H1 (cell line): Measurements from ENCODE around the gene CDC14B. TPM values are rescaled to one million over a fixed set of nuclear protein-coding genes. Genes with fewer than 3 reads are reported as not detected.

Experiments used
- CTCF ChIA-PET: fragments of 300-600 bp; sonication (Branson Sonifier 250); formaldehyde crosslinking; loops from one replicate; lab custom pipeline; 2021; ENCODE audit not compliant: partially characterized antibody; lab: Charles Lee
- POLR2A ChIA-PET: fragments of 300-600 bp; sonication (Branson Sonifier 250); formaldehyde crosslinking; loops from one replicate; lab custom pipeline; 2021; ENCODE audit warnings: inconsistent platforms; ENCODE audit not compliant: partially characterized antibody; lab: Charles Lee
- DNase-seq, 2 experiments: peaks; one replicate each; pipeline versions ENCODE4 v3.0.0 to v3.0.0-alpha.2; 2010 to 2022; ENCODE audit warnings: low spot score in 2 of 2, low read depth in 1 of 2, mixed read lengths in 1 of 2
- FAIRE-seq: peaks from 2 replicates; lab custom pipeline; 2011; peaks lifted over from hg19 to GRCh38; lab: Jason Lieb, UNC
- H2AFZ ChIP-seq: 2 replicates; pipeline ENCODE4 v1.8.1; 2012; ENCODE audit warnings: low read length, inconsistent platforms
- H2AK5ac ChIP-seq: 2 replicates; pipeline ENCODE4 v1.6.1; 2013; ENCODE audit warnings: low read depth, low read length
- H2BK120ac ChIP-seq: replicated peaks from 2 replicates; pipeline ENCODE3; 2013; ENCODE audit warnings: low read depth, low read length, inconsistent platforms
- H2BK12ac ChIP-seq: 2 replicates; pipeline ENCODE4 v1.6.1; 2013; ENCODE audit warnings: low read depth, low read length
- H2BK15ac ChIP-seq: 2 replicates; pipeline ENCODE4 v1.6.1; 2013; ENCODE audit warnings: low read length
- H2BK20ac ChIP-seq: 2 replicates; pipeline ENCODE4 v1.6.1; 2013; ENCODE audit warnings: low read length
- H2BK5ac ChIP-seq: 2 replicates; pipeline ENCODE4 v1.6.1; 2013; ENCODE audit warnings: low read depth, low read length
- H3K14ac ChIP-seq: 2 replicates; pipeline ENCODE4 v1.6.1; 2013; ENCODE audit warnings: inconsistent platforms; ENCODE audit not compliant: insufficient read length
- H3K18ac ChIP-seq: 2 replicates; pipeline ENCODE4 v1.6.1; 2013; ENCODE audit warnings: low read length; ENCODE audit errors: extremely low read depth
- H3K23ac ChIP-seq: 2 replicates; pipeline ENCODE4 v1.6.1; 2013; ENCODE audit warnings: inconsistent platforms; ENCODE audit not compliant: insufficient read length
- H3K23me2 ChIP-seq: 2 replicates; pipeline ENCODE4 v1.6.1; 2013; ENCODE audit warnings: low read depth, low read length
- H3K27ac ChIP-seq: 2 replicates; pipeline ENCODE4 v1.6.1; 2011; ENCODE audit warnings: low read depth, low read length, inconsistent platforms
- H3K27me3 ChIP-seq, 4 experiments: replicated peaks in 1 of 4; 1 replicate in 1 of 4; 2 replicates in 3 of 4; pipeline versions ENCODE4 v1.6.1 to v1.8.1; 2011 to 2013; ENCODE audit warnings: low read length in 3 of 4, mild to moderate bottlenecking in 3 of 4, inconsistent platforms in 2 of 4, mixed read lengths in 2 of 4, moderate library complexity in 1 of 4; ENCODE audit not compliant: control insufficient read depth in 3 of 4, insufficient read depth in 3 of 4; ENCODE audit errors: extremely low read depth in 1 of 4
- H3K36me3 ChIP-seq, 4 experiments: 2 replicates each; pipeline versions ENCODE4 v1.6.1 to v1.8.1; 2011 to 2013; ENCODE audit warnings: mild to moderate bottlenecking in 4 of 4, low read length in 3 of 4, moderate library complexity in 2 of 4, control low read depth in 1 of 4, inconsistent platforms in 1 of 4; ENCODE audit not compliant: insufficient read depth in 4 of 4, control insufficient read depth in 2 of 4
- H3K4ac ChIP-seq: replicated peaks from 2 replicates; pipeline ENCODE3; 2013; ENCODE audit warnings: low read length, low read depth, mixed read lengths, inconsistent platforms; ENCODE audit not compliant: insufficient read length
- H3K4me1 ChIP-seq, 4 experiments: replicated peaks in 1 of 4; 1 replicate in 1 of 4; 2 replicates in 3 of 4; pipeline versions ENCODE4 v1.6.1 to v1.8.1; 2011 to 2013; ENCODE audit warnings: low read length in 3 of 4, inconsistent platforms in 2 of 4, mixed read lengths in 1 of 4; ENCODE audit not compliant: insufficient read depth in 4 of 4, control insufficient read depth in 3 of 4
- H3K4me2 ChIP-seq, 2 experiments: 2 replicates each; pipeline versions ENCODE4 v1.6.1 to v1.8.1; 2011 to 2013; ENCODE audit warnings: low read depth in 2 of 2, low read length in 2 of 2, control low read depth in 1 of 2, inconsistent platforms in 1 of 2, mild to moderate bottlenecking in 1 of 2; ENCODE audit not compliant: insufficient read depth in 1 of 2
- H3K4me3 ChIP-seq, 4 experiments: fragments of 200-600, 300-600 bp in 1 of 4; sonication (generic), shearing (Covaris generic), sonication (Bioruptor Twin) in 1 of 4; 2 replicates each; pipeline versions ENCODE4 v1.5.1 to v1.8.1; 2011 to 2016; ENCODE audit warnings: low read length in 4 of 4, low read depth in 3 of 4, control low read depth in 2 of 4, inconsistent platforms in 2 of 4, mild to moderate bottlenecking in 2 of 4, mixed read lengths in 1 of 4, moderate library complexity in 1 of 4; ENCODE audit not compliant: insufficient read depth in 2 of 4; ENCODE audit errors: extremely low read depth in 1 of 4
- H3K56ac ChIP-seq: replicated peaks from 2 replicates; pipeline ENCODE3; 2013; ENCODE audit warnings: low read depth, mild to moderate bottlenecking, mixed read lengths, low read length, inconsistent platforms; ENCODE audit not compliant: insufficient read length
- H3K79me1 ChIP-seq: 2 replicates; pipeline ENCODE4 v1.6.1; 2013; ENCODE audit warnings: low read depth, low read length, control low read depth
- H3K79me2 ChIP-seq, 2 experiments: 2 replicates each; pipeline versions ENCODE4 v1.6.1 to v1.8.1; 2012 to 2013; ENCODE audit warnings: low read length in 2 of 2, mild to moderate bottlenecking in 2 of 2, inconsistent platforms in 1 of 2; ENCODE audit not compliant: insufficient read depth in 2 of 2, control insufficient read depth in 1 of 2
- H3K9ac ChIP-seq, 4 experiments: replicated peaks in 1 of 4; 1 replicate in 1 of 4; 2 replicates in 3 of 4; pipeline versions ENCODE4 v1.6.1 to v1.8.1; 2011 to 2013; ENCODE audit warnings: low read depth in 3 of 4, low read length in 3 of 4, control low read depth in 2 of 4, mild to moderate bottlenecking in 2 of 4, moderate library complexity in 2 of 4, inconsistent platforms in 1 of 4; ENCODE audit errors: extremely low read depth in 1 of 4
- H3K9me3 ChIP-seq, 2 experiments: 2 replicates each; pipeline versions ENCODE4 v1.6.1 to v1.8.1; 2012 to 2013; ENCODE audit warnings: mild to moderate bottlenecking in 2 of 2, moderate library complexity in 2 of 2, control low read depth in 1 of 2, inconsistent platforms in 1 of 2, low read depth in 1 of 2, low read length in 1 of 2, mixed read lengths in 1 of 2; ENCODE audit not compliant: insufficient read depth in 2 of 2
- H4K20me1 ChIP-seq, 2 experiments: replicated peaks in 1 of 2; 2 replicates each; pipeline versions ENCODE3 to v1.8.1; 2011 to 2013; ENCODE audit warnings: inconsistent platforms in 2 of 2, low read length in 2 of 2, mild to moderate bottlenecking in 1 of 2; ENCODE audit not compliant: insufficient read depth in 2 of 2, control insufficient read depth in 1 of 2
- H4K5ac ChIP-seq: 2 replicates; pipeline ENCODE4 v1.6.1; 2013; ENCODE audit warnings: low read length, low read depth, mixed read lengths, inconsistent platforms; ENCODE audit not compliant: insufficient read length
- H4K8ac ChIP-seq: 2 replicates; pipeline ENCODE4 v1.8.0; 2013; ENCODE audit warnings: mild to moderate bottlenecking, moderate library complexity, low read length, inconsistent platforms; ENCODE audit not compliant: insufficient read depth; ENCODE audit errors: extremely low read depth
- H4K91ac ChIP-seq: replicated peaks from 2 replicates; pipeline ENCODE3; 2013; ENCODE audit warnings: low read length, mixed read lengths, inconsistent platforms; ENCODE audit not compliant: insufficient read length
- ASH2L ChIP-seq: fragments of 200-600, 300-600 bp; sonication (generic); IDR thresholded peaks from one replicate; pipeline ENCODE4 v1.7.1; 2017; ENCODE audit warnings: low read length
- ATF3 ChIP-seq: IDR thresholded peaks from 2 replicates; pipeline ENCODE4 v1.6.1; 2011; ENCODE audit warnings: low read depth, mild to moderate bottlenecking, low read length; ENCODE audit not compliant: insufficient read depth
- CTBP2 ChIP-seq: IDR thresholded peaks from 2 replicates; pipeline ENCODE4 v1.7.0; 2011; ENCODE audit warnings: borderline replicate concordance, mild to moderate bottlenecking, moderate library complexity, mixed read lengths, low read length; ENCODE audit not compliant: insufficient read depth, insufficient read length
- HDAC6 ChIP-seq: IDR thresholded peaks from one replicate; pipeline ENCODE4 v1.7.1; 2012; ENCODE audit warnings: low read depth, mild to moderate bottlenecking, inconsistent platforms, low read length, moderate library complexity
- PHF8 ChIP-seq: fragments of 200-600 bp; sonication (generic); conservative IDR thresholded peaks from 2 replicates; pipeline ENCODE4 v1.7.1; 2012; ENCODE audit warnings: low read depth, mild to moderate bottlenecking, inconsistent platforms, low read length, moderate library complexity
- RXRA ChIP-seq: IDR thresholded peaks from 2 replicates; pipeline ENCODE4 v1.6.1; 2011; ENCODE audit warnings: low read depth, mild to moderate bottlenecking, low read length, moderate library complexity; ENCODE audit not compliant: insufficient read depth
- SIRT6 ChIP-seq: IDR thresholded peaks from one replicate; pipeline ENCODE4 v1.7.1; 2012; ENCODE audit warnings: low read length, inconsistent platforms
- YY1 ChIP-seq: IDR thresholded peaks from 2 replicates; pipeline ENCODE4 v1.6.1; 2011; ENCODE audit warnings: low read depth, mild to moderate bottlenecking, low read length
- WGBS, 2 experiments: shearing (Covaris generic) in 1 of 2; methylation state at CpG; one replicate each; pipeline versions ENCODE4 v1.1.6 to v1.1.7; 2013 to 2015; ENCODE audit warnings: low lambda C conversion rate in 2 of 2, mixed read lengths in 2 of 2, inconsistent platforms in 1 of 2, low coverage in 1 of 2, missing lambda C conversion rate in 1 of 2; ENCODE audit not compliant: insufficient replicate concordance in 2 of 2, insufficient coverage in 1 of 2, insufficient read length in 1 of 2; ENCODE audit errors: extremely low coverage in 1 of 2, missing lambda C conversion rate in 1 of 2; 5-methylcytosine and 5-hydroxymethylcytosine counted together
- polyA plus RNA-seq, 7 experiments: library from polyadenylated mRNA; depleted of rRNA in 3 of 7; stranded (reverse) in 5 of 7; unstranded in 2 of 7; fragments of >200 nt in 5 of 7; fragments of 200-250 nt in 2 of 7; gene quantifications; 1 replicate in 5 of 7; 2 replicates in 1 of 7; 4 replicates in 1 of 7; pipeline versions ENCODE4 v1.2.1 to v1.2.3, GENCODE V29; 2011 to 2013; ENCODE audit warnings: missing spikeins in 2 of 7, mixed read lengths in 2 of 7
- total RNA-seq: library from RNA; stranded (reverse); fragmentation: NEBNext Ultra II Directional; extraction: Animal tissue kit (Norgen Biotek cat#: 25700); gene quantifications from 2 replicates; pipeline ENCODE4 v1.2.1, GENCODE V29; 2021

CDC14B gene
- total and polyA plus RNA-seq, 2 of the 8 experiments (the other 6 are each of a cell fraction or from before 2014, with no cell fraction given), result 17.2 to 44.6 TPM

- H3K27ac ChIP-seq, result no peak overlapping the region
Observed at GRCh38 chr9:96618209-96619123, 1.2 kb downstream of the CDC14B start.

More at GRCh38 chr9:96618209-96619123, 1.2 kb downstream of the CDC14B start:
- no peak overlapping the region for H3K18ac ChIP-seq
- peak overlapping the region in 1 of 4 experiments; percentile 36; a peak in 3 of 7 replicates for H3K9ac ChIP-seq
- H3K9me3 ChIP-seq, result no peaks in the 10 kb centered on the region
- POLR2A ChIA-PET, result interaction anchor here (1.0 to 1.5 kb wide), 3 partner anchors 10 to 1015 kb away, joined by 3 to 6 read pairs (median 4); partner anchors contain the start of genes NCBP1 and TSTD2
- DNase-seq, result no peak
- no peak overlapping the region for H3K4ac ChIP-seq
- peaks cover 15% of the 10 kb centered on the region in 2 experiments for H4K20me1 ChIP-seq
- peaks cover 5% of the 10 kb centered on the region; the same call in 1 of the 2 replicates for H3K79me1 ChIP-seq
- peaks cover 17% of the 10 kb centered on the region for H3K23me2 ChIP-seq
- H3K79me2 ChIP-seq, result peaks cover 2 to 49% of the 10 kb centered on the region in 2 experiments; a peak in 2 of 4 replicates
- H2BK120ac ChIP-seq, result no peak overlapping the region
- H3K56ac ChIP-seq, result no peak overlapping the region
- CTCF ChIA-PET, result interaction anchor here (0.6 to 1.8 kb wide), 7 partner anchors 10 to 1504 kb away, joined by 3 to 7 read pairs (median 3); no protein-coding TSS in a partner anchor
- H3K14ac ChIP-seq, result no peak overlapping the region
- no peak overlapping the region for H3K23ac ChIP-seq
- peak overlapping the region; percentile 71; the same call in 1 of the 2 replicates for H4K8ac ChIP-seq
- peak overlapping the region; percentile 81 to 98 for H3K4me2 ChIP-seq
- no peak overlapping the region for H4K5ac ChIP-seq
- H4K91ac ChIP-seq, result no peak overlapping the region
- TF ChIP-seq CTBP2 (no peak), SIRT6 (no peak), ATF3 (no peak), YY1 (no peak), RXRA (no peak), ASH2L (peak; percentile 36), PHF8 (0 out of 2 replicates have a peak, but pooled peaks have one; percentile 37), HDAC6 (no peak)
- peak overlapping the region; percentile 51 to 85 (median 72) for H3K4me3 ChIP-seq
- no peaks in the 10 kb centered on the region for H3K36me3 ChIP-seq
- H2AK5ac ChIP-seq, result no peak overlapping the region
- H2BK12ac ChIP-seq, result no peak overlapping the region
- no peak overlapping the region for H2BK15ac ChIP-seq
- 17% methylated on average over 32 of the region's 69 CpGs; no CpG with 5 or more reads in 1 of the 2 experiments for WGBS, 2 experiments
- peaks cover 0 to 13% (median 6%) of the 10 kb centered on the region in 4 experiments; a peak in 5 of 7 replicates for H3K27me3 ChIP-seq
- H2BK5ac ChIP-seq, result no peak overlapping the region; the same call in 1 of the 2 replicates
- H3K4me1 ChIP-seq, result peaks cover 4 to 12% (median 10%) of the 10 kb centered on the region in 4 experiments
- no peak overlapping the region for H2AFZ ChIP-seq
- H2BK20ac ChIP-seq, result no peak overlapping the region
- FAIRE-seq, result no peak
